GM21423 (cell line): ENCODE results near the gene MYADML2.

ENCODE experiments used
- ATAC-seq: cut with Tn5 transposase; IDR thresholded peaks from one replicate; pipeline ENCODE4 v1.9.1; 2021; ENCODE audit warnings: mild to moderate bottlenecking, moderate library complexity; ENCODE audit not compliant: unreplicated experiment

Gene MYADML2

DNA sequence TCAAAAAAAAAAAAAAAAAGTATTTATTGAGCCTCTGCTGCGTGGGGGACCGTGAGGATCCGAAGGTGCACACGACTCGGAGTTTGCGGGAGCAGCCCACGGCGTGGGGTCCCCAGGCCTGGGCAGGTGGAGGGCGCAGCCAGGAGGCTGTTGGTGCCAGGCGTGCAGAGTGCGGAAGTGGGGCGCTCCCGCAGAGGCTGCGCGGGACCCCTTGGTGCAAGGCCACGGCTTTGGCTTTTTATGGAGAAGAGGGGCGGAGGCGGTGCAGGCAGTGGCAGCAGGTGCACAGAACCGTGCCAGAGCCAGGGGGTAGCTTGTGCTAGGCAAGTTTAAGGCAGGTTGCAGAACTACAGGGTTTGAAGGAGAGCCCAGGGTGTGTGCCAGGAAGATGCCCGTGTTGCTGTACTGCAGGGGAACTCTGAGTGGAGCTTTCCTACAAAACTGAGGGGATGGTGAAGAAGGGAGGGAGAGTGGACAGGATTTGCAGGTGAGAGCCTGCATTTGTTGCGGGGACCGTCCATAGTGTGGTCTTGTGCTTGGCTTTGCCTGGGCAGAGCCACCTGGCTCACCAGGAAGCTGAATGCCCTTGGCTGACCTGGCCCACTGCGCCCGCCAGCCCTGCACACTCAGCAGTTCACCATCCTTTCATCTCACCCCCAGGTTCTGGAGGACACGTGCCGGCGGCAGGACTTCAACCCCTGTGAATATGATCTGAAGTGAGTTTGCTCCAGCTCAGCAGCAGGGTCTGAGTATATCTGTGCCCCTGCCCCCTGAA, 31.7 kb upstream of the MYADML2 start:
- ATAC-seq: no peak

DNA sequence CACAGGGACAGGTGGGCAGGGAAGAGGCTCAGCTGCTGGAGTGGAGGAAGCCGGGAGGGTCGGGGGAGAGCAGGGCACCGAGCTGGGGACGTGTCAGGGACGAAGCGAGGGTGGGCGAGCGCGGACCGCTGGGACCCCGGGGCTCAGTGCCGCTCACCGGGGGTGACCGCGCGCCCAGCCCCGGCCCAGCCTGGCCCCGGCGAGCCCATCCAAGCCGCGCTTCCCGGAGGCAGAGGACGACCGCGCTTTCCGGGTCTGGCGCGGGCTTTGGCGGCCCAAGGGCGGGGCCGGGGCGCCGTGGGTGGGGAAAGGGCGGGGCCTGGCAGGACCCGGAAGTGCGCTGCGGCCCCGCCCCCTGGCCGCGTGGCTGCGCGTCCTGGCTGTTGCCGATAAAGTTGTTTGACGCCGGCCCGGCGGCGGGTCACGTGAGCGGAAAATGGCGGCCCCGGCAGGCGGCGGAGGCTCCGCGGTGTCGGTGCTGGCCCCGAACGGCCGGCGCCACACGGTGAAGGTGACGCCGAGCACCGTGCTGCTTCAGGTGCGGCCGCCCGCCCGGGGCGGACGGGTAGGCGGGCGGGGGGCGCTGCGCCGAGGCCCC, 30.3 kb upstream of the MYADML2 start, which contains the start of gene ASPSCR1:
TSS of gene ASPSCR1 (plus strand) at position 419 of the 598 bp plus-strand sequence. CDS start at position 437, 18 bp downstream.
- ATAC-seq: peak; percentile 87

DNA sequence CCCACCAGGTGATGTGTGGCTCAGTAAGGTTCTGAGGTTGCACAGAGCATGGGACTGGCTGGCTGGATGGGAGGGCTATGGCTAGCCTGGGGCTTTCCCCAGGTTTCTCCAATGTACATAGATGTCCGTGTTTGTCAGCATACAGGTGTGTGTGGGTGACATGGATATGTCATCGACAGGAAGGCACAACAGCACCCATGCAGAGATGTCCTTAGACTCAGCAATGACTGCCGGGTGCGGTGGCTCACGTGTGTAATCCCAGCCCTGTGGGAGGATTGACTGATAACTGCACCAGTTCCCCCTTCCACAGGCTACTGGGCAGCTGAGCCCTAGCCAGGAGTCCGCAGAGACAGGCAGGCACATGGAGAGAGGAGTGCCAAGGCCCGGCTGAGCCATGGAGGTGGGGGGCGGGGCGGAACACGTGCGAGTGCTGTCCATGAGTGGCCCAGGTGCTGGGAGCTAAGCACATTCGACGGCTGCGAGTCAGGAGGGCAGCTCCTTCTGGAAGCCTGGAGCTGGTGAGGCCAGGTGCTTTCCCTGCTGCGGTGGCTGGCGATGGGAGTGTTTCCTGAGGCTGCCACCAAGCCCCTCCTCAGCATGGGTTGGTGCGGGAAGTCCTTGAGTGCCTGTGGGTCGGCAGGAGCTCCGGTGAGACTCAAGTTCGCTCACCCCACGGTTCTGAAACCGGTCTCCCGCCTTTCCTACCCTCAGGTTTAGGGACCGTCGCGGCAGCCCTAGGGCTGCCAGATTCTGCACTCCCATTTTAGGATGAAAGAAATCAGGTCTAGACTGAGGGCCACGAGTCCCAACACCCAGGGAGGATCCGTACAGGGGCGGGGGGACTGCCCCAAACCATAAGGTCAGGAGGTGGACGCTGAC, 29.5 kb upstream of the MYADML2 start:
- ATAC-seq: no peak

DNA sequence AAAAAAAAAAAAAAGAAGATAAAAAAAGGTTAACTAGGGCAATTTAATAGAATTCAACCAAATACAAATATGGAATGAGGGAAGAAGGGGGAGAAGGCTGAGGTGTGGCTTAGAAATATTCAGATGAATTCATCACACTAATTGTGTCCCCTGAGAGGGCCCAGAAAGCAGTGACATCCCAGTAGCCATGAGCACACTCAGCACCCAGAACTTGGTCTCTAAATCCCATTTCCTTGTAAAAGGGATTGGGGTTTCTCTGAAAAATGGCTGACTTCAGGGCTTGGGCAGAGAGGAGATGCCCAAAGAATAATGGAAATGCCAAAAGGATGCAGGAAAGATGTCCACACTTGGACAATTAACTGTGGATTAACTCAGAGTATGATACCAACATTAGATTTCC, 26.4 kb upstream of the MYADML2 start:
- no peak for ATAC-seq

DNA sequence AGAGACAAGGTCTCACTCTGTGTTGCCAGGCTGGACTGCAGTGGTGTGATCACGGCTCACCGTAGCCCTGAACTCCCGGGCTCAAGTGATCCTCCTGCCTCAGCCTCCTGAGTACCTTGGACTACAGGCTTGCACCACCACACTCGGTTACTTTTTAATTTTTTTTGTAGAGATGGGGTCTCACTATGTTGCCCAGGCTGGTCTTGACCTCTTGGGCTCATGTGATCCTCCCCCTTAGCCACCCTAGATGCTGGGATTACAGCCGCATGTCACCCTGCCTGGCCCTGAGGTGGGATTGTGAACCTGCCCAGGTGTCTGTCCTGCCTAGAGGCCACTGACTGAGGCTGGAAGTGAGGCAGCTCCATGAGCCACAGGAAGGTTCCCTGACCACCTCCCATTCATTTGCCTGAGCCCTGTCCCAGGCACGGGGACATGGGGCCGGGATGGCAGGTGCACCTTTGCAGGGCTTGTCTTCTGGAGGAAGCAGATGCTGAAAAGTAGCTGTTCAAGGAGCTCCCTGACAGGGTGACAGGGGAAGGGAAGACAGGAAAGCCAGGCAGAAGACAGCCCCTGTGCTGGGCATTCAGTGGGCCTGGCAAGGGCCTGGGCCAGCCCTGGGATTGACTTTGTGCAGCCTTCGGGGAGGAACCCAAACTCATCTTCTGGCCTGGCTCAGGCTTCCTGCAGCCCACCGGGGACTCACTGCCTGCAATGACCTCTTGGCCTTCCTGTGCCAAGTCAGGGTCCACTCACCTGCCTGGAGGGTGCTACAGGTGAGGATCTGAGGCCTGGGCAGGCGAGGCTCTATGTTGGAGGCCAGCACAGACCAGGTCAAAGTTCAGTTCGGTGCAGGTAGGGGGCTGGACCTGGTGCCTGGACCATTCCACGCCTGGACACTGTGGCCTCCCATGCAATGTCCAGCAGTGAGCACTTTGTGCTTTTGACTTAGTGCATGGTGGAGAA, 22.1 kb upstream of the MYADML2 start:
- ATAC-seq: no peak

DNA sequence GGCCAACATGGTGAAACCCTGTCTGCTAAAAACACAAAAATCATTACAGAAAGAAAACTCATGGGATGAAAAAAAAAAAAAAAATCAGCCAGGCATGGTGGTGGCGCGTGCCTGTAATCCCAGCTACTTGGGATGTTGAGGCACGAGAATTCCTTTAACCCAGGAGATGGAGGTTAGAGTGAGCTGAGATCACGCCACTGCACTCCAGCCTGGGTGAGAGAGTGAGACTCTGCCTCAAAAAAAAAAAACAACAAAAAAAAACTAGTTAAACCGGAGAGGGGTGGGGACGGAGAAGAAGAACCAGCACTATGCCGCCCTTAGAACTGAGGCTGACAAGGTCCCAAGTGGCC, 21.3 kb upstream of the MYADML2 start:
- no peak for ATAC-seq

DNA sequence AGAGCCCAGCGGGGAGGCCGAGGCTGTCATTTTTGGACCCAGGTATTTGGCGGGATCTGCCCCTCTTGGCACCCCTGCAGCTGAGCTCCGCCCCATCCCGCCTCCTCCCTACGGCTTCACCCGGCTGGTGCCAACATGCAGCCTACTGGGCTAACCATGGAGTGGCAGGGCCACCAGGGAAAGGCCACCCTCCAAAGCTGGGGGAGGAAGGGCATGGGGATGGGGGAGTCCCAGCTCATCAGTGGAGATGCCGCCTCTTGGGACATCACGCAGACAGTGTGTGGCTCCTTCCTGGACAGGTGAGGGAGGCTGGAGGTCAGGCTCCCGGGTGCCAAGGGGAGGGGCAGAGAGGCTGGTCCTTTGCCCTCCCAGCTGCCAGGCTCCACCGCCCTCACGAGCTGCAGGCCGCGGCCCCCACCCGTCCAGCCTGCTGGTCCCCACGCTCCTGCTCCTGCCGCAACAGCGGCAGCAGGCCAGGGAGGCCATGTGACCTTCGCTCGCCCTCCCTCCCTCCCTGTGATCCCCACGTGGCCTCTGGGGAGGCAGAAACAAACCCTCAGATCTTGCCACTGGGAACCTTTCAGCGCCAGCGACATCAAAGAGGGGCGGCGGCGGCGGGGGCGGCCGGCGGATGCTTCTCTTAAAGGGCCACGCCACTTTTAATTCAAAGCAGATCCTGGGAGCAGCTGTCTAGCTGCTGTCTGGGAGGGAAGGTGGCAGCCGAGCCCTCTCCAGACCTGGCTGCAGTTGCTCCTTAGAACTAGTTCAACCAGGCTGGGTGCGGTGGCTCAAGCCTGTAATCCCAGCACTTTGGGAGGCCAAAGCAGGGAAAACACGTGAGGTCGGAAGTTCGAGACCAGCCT, 20.7 kb upstream of the MYADML2 start:
- peak; percentile 60 for ATAC-seq

DNA sequence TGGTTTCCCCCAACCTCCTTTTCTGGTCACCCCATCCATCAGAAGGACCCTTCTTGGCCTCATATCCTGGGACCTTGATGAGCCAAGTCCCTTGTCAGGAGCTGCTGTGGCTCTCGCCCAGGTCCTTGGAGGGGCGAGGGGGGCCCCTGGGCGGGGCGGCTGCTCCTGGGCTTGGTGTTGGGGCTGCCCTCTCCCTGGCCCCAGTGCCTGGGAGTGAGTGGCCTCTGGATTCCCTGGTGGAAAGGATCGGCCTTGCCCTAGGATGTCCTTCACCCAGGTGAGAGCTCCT, 20.2 kb upstream of the MYADML2 start:
- ATAC-seq: no peak

DNA sequence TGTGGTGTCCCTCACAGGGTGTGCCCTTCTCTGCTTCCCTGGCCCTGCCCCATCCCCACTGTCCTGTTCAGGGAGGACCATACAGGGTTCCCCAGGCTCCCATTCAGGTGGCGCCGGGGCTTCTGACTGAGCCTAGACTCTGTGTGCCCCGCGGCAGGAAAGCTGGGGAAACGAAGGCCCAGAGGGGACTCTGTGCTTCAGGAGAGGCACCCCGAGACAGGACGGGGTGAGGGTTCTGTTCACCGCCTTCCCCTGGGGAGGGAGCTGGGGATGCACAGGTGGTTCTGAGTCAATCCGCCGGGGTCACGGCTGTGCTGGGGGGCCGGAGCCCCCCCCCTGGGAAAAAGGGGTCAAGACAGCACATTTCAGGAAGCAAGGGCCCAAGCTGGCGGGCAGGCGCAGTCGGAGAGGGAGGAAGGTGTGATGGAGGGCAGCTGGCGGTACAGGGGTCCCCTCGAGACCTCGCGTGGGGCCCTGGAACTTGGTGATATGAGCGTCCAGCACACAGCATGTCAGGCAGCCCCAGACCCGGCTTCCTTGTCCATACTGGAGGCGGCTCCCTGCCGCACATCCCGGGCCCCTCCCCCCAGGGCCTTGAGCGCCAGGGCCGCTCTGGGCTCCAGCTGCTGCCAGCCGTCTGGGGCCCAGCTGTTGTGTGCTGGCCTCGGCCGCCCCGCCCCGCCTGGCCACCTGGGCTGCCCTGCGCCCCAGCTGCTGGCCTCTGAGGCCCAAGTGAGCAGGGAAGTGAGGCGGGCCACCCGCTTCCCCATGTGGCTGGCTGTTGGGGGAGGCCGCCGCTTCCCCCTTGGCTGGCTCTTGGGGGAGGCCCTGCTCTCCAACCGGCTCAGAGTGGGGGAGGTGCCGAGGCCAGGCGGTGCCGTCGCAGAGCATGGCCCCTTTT, 19.6 kb upstream of the MYADML2 start:
- ATAC-seq: no peak

DNA sequence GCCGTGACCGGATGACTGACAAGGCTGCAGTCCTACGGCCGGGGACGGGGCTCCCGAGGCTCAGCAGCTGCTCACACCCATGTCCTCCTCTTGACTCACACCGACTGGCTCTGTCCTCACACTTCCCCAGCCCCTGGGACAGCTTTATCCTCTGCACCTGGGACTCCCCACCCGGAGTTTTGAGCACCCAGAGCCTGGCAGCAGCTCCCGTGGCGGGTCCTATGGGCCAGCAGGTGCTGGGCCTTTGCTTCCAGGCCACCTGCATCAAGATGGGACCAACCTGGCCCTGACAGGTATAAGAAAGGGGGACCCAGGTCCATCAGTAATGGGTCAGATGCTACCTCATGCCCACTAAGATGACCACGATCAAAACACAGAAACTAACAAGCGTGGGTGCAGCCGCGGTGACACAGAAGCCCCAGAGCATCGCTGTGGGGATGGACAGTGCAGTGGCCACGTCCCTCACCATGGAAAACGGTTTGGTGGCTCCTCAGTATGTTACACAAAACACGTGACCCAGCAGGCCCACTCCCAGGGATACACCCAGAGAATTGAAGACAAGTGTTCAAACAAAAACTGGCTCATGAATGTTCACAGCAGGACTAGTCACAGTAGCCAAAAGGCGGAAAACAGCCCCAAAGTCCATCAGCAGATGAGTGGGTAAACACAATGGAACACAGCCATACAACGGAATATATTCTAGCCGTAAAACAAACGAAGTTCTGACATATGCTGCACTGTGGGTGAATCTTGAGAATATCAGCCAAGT, 17.2 kb upstream of the MYADML2 start:
- no peak for ATAC-seq

DNA sequence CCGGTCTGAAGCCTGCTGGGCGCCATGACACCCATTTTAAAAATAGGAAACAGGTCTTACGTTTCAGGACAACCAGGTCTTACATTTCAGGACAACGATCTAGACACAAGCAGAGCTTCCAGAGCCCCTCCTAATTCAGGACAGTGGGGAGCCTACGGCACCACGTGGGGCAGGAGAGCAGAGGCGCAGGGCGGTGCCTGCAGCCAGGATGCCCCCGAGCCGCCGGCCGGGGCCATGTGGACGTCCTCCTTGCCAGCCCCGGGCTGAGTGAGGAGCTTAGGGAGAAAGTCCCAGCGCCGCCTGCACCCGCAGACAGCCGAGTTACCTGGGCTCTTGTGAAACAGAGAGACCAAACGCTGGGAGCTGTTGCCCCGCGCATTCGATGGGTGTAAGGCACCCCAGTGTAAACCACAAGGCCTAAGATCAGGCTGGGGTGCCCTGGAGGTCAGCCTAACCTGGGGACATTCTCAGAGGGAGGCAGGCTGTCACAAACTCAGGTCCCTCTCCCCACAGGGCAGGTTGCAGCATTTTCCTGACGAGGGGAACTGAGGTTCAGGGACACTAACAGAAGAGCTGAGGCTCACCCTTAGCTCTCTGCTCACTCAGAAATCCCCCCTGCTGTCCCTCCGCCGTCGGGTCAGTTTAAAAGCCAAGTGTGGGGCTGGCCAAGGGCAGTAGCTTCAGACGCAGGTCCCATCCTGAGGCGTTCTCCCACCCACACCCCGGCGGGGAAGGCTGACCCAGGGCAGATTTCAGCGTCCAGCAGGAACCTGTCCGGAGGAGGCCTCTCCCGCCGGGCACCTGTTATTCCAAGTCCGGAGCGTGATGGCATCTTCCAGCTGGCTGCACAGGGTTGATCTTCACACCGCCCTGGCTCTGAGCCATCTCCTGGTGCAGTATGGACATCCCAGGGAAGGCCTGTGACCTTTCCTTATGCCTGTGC, 15.7 kb upstream of the MYADML2 start:
- no peak for ATAC-seq

DNA sequence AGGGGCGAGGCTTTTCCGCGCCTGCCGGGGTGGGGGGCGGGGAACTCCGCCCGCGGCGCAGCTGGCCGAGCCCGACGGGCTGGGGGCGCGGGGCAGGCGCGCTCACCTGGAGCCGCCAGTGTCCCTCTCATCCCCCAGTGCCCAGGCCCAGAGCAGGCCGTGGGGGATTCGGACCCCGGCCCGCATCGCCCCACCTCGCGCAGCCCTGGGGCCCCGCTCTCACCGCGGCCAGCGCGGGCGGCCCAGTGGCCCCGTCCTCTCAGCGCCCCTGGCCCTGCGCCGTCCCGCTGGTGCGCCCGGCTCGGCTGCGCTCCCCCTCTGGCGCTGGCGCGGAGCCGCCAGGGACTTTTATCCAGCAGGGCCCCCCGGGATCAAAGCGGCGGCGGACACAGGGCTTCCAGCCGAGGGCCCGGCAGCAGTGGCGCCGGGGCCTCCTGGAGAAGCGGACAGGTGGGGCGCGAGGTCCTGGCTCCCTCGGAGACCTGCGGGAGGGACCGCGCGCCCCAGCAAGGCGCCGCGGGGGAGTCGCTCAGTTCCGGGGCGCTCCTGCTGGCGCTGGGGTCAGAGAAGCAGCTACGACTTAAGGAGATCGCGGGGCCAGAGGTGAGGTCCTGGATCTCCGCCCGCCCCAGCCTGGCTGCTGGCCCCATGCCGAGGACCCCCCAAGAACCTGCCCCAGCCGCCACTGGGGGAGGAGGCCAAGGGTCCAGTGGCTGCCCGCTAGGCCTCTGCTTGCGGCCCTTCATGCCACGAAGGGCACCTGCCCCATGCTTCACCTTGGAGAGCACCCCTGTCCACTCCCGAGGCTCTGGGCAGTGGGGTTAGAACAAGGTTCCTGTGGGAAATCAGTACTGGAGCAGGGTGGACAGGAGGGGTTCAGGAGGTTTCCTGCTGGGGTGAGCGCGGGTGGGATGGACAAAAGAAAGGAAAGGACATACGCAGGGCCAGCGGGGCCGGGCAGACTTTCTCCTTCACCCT, 14.8 kb upstream of the MYADML2 start:
- no peak for ATAC-seq

DNA sequence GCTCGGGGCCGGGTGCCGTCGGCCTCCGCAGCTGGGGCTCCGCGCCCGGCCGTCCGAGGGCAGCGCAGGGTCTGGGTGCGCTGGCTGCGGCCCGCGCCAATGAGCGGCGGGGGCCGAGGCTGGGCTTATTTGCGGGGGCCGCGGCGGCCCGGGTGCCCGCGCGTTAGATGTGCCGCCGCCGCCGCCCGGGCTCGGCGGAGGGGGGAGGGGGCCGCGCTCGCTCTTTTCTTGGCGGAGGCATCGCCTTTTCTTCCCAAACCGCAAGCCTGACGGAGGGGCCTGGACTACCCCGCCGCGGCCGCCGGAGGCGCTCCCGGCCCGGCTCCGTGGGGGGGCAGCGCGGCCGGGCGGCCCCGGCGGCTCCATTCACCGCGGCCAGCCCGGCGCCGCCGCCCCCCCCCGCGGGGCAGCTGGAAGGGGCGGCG, 14.1 kb upstream of the MYADML2 start, which contains the start of gene NOTUM:
TSS of gene NOTUM (minus strand) at position 101 of the 425 bp plus-strand sequence. CDS start 278 bp downstream, outside the sequence.
- no peak for ATAC-seq

DNA sequence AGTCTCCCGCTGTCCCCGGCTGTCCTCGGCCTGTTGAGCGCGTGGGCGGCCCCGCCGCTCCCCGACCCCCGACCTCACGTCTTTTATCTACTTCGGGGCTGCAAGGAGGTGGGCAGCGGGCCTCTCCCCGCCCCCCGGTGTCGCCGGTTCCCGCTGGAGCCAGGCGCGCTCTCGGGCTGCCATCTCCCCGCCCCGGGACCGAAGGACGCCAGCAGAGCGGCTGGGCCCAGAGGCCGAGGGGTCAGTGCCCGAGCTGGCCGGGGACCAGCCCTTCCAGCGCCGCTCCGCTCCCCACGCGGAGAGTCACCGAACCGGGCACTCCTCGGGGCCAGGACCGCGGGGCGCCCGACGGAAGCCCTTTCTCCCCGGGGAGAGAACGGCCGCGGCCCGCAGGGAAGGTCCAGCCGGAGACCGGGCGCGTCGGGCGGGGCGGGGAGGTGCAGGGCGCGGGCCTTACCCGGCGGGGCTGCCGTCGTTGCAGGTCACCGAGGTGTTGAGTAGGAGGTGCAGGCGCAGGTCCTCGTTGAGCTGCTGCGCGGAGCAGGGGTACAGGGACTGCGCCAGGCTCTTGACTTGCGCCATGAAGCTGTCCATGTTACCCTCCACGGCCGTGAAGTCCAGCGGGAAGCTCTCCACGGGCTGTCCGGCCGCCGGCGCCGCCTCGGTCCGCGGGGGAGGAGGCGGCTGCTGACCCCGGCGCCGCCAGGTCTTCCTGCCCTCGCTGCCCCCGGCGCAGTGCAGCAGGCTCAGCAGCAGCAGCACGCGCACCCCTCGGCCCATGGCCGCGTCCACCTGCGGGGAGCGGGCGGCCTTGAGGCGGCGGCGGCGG, 13.3 kb upstream of the MYADML2 start:
- no peak for ATAC-seq
